Central memory CD8-positive, alpha-beta T cell (primary cell): Measurements from ENCODE around the gene ST3GAL4.
A peak's percentile ranks its signal among the peaks of the same experiment; 100 is the strongest.
"Not testable (repeated sequence)": the region's sequence is repeated elsewhere in the genome, so short reads cannot be mapped to it uniquely, and the experiment has no call there.

Experiments
- ATAC-seq: fragments of 150-1000 bp; cut with Tn5 transposase; replicated peaks from 2 replicates; pipeline ENCODE4 v1.10.0; 2022; ENCODE audit warnings: mild to moderate bottlenecking, moderate FRiP score, moderate number of reproducible peaks; ENCODE audit not compliant: poor library complexity, severe bottlenecking; ENCODE audit errors: extremely low read depth
- DNase-seq, 2 donors: peaks; one replicate each; pipeline ENCODE4 v3.0.0; 2021; ENCODE audit warnings: low spot score in 2 of 2
- H3K27ac Mint-ChIP-seq: one replicate; pipeline ENCODE4 v1.8.0; 2022; ENCODE audit warnings: low read depth, mild to moderate bottlenecking, moderate library complexity, mixed read lengths
- H3K27me3 Mint-ChIP-seq: one replicate; pipeline ENCODE4 v1.8.0; 2022; ENCODE audit warnings: mixed read lengths
- H3K36me3 Mint-ChIP-seq: one replicate; pipeline ENCODE4 v1.8.0; 2022; ENCODE audit warnings: mild to moderate bottlenecking, moderate library complexity, mixed read lengths; ENCODE audit not compliant: insufficient read depth
- H3K4me1 Mint-ChIP-seq: one replicate; pipeline ENCODE4 v1.8.0; 2022; ENCODE audit warnings: mixed read lengths
- H3K4me3 Mint-ChIP-seq: one replicate; pipeline ENCODE4 v1.8.0; 2022; ENCODE audit warnings: mild to moderate bottlenecking, moderate library complexity, mixed read lengths
- H3K9me3 Mint-ChIP-seq: one replicate; pipeline ENCODE4 v1.8.0; 2022; ENCODE audit warnings: mixed read lengths

ST3GAL4 gene

GRCh38 chr11:126344141-126345080, 11.1 kb upstream of the ST3GAL4 start:
- DNase-seq (no peak), ATAC-seq (no peak)
- H3K4me3 Mint-ChIP-seq: no peak overlapping the region
- peaks cover 24% of the 10 kb centered on the region for H3K36me3 Mint-ChIP-seq
- H3K27me3 Mint-ChIP-seq: no peaks in the 10 kb centered on the region
- peak overlapping the region; percentile 38 for H3K27ac Mint-ChIP-seq
- no peaks in the 10 kb centered on the region for H3K9me3 Mint-ChIP-seq
- peaks cover 5% of the 10 kb centered on the region for H3K4me1 Mint-ChIP-seq

DNA sequence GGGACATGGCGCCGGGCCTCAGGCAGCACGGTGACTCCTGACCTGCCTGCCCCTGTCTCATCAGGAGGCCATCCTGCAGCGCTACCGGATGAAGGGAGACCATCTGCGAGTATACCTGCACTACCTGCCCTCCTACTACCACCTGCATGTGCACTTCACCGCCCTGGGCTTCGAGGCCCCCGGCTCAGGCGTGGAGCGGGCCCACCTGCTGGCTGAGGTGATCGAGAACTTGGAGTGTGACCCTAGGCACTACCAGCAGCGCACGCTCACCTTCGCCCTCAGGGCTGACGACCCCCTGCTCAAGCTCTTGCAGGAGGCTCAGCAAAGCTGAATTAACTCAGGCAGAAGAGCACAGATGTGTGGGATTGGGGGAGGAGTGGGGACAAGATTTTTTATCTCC, 10.2 kb upstream of the ST3GAL4 start:
- H3K27me3 Mint-ChIP-seq: no peaks in the 10 kb centered on the region
- no peak overlapping the region for H3K4me3 Mint-ChIP-seq
- no peak for ATAC-seq
- no peaks in the 10 kb centered on the region for H3K9me3 Mint-ChIP-seq
- peaks cover 5% of the 10 kb centered on the region for H3K4me1 Mint-ChIP-seq
- peak overlapping the region; percentile 62 for H3K27ac Mint-ChIP-seq
- peaks cover 24% of the 10 kb centered on the region for H3K36me3 Mint-ChIP-seq
- DNase-seq: no peak

- Mint-ChIP-seq H3K4me1 (peaks cover 10% of the 10 kb centered on the region), H3K27me3 (no peaks in the 10 kb centered on the region), H3K36me3 (peaks cover 23% of the 10 kb centered on the region), H3K9me3 (no peaks in the 10 kb centered on the region), H3K27ac (peak overlapping the region; percentile 62), H3K4me3 (no peak overlapping the region)
- ATAC-seq (no peak), DNase-seq (no peak)
These were observed 9.5 kb upstream of the ST3GAL4 start for GRCh38 chr11:126345759-126346585.

- Mint-ChIP-seq H3K4me3 (no peak overlapping the region), H3K4me1 (peaks cover 10% of the 10 kb centered on the region), H3K9me3 (no peaks in the 10 kb centered on the region), H3K27me3 (no peaks in the 10 kb centered on the region), H3K27ac (peak overlapping the region; percentile 62), H3K36me3 (peaks cover 19% of the 10 kb centered on the region)
- ATAC-seq: no peak
- DNase-seq: no peak
These were observed 8.9 kb upstream of the ST3GAL4 start for GRCh38 chr11:126346586-126346940.

- Mint-ChIP-seq H3K36me3 (peaks cover 18% of the 10 kb centered on the region), H3K4me1 (peaks cover 10% of the 10 kb centered on the region)
- not testable (repeated sequence) for H3K4me3 Mint-ChIP-seq, H3K27me3 Mint-ChIP-seq, H3K27ac Mint-ChIP-seq, H3K9me3 Mint-ChIP-seq, ATAC-seq, DNase-seq
These were observed 8.5 kb upstream of the ST3GAL4 start for GRCh38 chr11:126346946-126347345.

DNA sequence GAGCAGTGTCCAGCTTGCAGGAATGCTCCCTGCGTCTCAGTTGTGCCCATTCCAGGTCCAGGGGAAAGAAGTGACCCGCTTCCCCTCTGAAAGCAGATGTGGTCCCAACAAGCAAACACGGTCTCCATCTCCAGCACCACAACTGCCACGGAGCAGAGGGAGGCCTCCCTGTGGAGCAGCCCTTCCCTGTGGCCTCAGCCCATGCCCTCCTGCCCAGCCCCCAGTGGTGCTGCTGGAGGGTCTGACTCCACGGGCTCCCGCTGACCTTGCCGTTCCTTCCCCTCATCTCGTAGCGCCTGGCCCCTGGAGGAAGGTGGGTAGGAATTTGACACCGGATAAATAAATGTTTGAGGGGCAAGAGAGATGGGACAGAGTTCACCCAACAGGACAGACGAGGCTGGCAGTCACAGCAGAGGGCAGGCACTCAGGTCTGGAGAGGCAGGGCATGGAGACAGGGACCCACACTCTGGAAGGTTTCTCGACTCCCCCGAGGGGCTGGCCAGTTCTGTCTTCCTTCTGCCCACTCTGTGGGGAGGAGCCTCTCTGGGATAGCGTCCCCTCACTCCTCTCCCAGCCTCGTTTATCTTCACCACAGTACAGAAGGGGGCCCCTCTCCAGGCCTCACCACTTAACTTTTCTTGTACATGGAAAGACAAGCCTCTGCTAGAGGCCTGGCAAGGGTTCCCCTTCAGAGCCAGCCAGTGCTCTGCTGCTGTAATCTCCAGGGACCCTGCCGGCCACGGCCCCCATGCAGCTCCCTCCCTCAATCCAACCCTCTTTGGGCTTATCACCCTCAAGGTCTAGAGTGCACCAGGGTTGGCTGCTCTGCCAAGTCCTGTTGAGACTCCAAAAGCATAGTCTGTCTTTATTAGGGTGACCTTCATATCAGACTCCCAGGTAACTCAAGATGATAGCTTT, 7.5 kb upstream of the ST3GAL4 start:
- no peak for DNase-seq
- H3K36me3 Mint-ChIP-seq: peaks cover 14% of the 10 kb centered on the region
- H3K4me3 Mint-ChIP-seq: no peak overlapping the region
- H3K4me1 Mint-ChIP-seq: peaks cover 18% of the 10 kb centered on the region
- no peak for ATAC-seq
- no peaks in the 10 kb centered on the region for H3K27me3 Mint-ChIP-seq
- H3K9me3 Mint-ChIP-seq: no peaks in the 10 kb centered on the region
- no peak overlapping the region for H3K27ac Mint-ChIP-seq

DNA sequence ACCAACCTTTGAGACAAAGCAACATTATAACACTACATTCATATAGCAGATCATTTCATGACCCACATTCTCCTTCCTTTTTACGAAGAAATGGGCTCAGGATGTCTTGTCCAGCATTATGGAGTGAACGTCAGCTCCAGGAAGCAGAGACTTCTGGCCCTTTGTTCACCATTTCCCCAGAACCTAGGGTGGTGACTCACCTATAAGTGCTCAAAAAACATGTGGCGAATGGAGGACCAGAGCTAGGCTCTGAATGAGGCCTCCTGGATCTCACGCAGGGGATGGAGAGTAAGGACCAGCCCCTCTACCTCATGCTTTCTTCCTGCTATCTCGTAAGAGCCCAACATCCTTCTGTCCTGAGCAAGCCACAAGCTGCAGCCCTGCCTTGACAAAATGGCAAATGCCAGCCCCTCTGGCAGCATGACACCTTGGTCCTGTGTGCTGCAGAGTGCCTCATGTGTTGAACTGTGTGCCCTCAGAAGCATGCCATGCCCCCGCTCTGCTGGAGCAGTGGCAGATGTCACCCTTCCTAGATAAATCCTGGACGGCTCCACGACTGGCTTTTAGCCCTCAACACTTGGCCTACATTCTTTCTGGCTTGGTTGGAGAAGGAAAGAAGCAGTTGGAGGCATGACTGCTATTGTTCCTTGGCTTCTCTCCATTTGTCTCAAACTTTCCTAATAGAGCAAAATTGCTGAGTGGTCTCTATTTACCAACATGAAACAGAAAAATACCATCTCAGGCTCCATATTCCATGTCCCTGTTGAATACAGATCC, 6.5 kb upstream of the ST3GAL4 start:
- Mint-ChIP-seq H3K27ac (peak overlapping the region; percentile 2), H3K9me3 (no peaks in the 10 kb centered on the region), H3K4me1 (peaks cover 27% of the 10 kb centered on the region), H3K27me3 (no peaks in the 10 kb centered on the region), H3K4me3 (no peak overlapping the region), H3K36me3 (peaks cover 9% of the 10 kb centered on the region)
- DNase-seq: no peak
- ATAC-seq: no peak

DNA sequence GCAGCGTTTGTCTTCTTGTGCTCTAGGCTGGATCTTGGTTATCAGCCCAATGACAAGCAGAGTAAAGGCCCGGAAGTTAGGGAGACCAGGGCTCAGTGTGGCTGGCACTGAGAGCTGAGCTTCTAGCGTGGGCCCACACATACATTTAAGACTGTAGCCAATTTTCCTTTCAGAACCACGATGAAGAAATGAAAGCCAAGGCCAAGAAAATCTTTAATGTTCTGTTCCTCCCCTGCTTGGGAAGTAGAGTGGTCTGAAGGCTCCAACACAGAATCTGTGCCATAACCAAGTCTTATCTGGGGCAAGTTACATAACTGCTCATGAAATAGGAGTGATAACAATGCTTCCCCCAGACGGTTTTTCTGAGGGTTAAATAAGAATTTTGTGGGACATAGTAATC, 4.7 kb upstream of the ST3GAL4 start:
- H3K36me3 Mint-ChIP-seq: peaks cover 5% of the 10 kb centered on the region
- no peaks in the 10 kb centered on the region for H3K27me3 Mint-ChIP-seq
- ATAC-seq (no peak), DNase-seq (no peak)
- H3K4me3 Mint-ChIP-seq: no peak overlapping the region
- H3K27ac Mint-ChIP-seq: no peak overlapping the region
- peaks cover 32% of the 10 kb centered on the region for H3K4me1 Mint-ChIP-seq
- H3K9me3 Mint-ChIP-seq: no peaks in the 10 kb centered on the region

GRCh38 chr11:126352163-126352562, 3.3 kb upstream of the ST3GAL4 start:
- H3K27ac Mint-ChIP-seq: peak overlapping the region; percentile 77
- H3K36me3 Mint-ChIP-seq: peaks cover 3% of the 10 kb centered on the region
- H3K4me1 Mint-ChIP-seq: peaks cover 37% of the 10 kb centered on the region
- no peak for DNase-seq
- H3K4me3 Mint-ChIP-seq: peak overlapping the region; percentile 25
- ATAC-seq: no peak
- no peaks in the 10 kb centered on the region for H3K27me3 Mint-ChIP-seq
- H3K9me3 Mint-ChIP-seq: no peaks in the 10 kb centered on the region

DNA sequence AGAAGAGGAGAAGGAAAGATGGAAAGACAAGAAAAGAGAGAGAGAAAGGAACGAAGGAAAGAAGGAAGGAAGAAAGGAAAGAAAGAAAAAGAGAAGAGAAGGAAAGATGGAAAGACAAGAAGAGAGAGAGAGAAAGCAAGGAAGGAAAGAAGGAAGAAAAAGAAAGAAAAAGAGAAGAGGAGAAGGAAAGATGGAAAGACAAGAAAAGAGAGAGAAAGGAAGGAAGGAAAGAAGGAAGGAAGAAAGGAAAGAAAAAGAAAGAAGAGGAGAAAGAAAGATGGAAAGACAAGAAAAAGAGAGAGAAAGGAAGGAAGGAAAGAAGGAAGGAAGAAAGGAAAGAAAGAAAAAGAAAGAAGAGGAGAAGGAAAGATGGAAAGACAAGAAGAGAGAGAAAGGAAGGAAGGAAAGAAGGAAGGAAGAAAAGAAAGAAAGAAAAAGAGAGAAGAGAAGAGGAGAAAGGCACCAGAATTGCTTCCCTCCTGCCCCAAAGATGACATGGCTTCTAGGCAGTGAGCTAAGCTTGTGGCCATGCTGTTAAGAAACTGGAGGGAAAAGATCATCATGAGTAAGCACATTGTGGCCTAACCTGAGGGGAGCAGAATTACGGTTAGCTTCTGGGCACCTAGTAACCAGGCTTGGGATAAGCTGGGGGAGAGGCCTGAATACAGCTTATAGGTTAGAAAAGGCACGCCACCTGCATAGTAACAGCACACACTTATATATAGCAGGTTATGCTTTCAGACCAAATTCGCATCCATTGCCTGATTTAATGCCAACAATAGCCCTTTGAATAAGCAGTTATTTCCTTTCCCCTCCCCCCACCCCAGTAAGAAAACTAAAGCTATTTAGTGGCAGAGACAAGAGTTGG, 2.3 kb upstream of the ST3GAL4 start:
- Mint-ChIP-seq H3K4me3 (peak overlapping the region; percentile 90), H3K27ac (peak overlapping the region; percentile 77), H3K9me3 (no peaks in the 10 kb centered on the region), H3K27me3 (no peaks in the 10 kb centered on the region), H3K4me1 (peaks cover 41% of the 10 kb centered on the region), H3K36me3 (peaks cover 2% of the 10 kb centered on the region)
- ATAC-seq (no peak), DNase-seq (no peak)
